Erythroblast (primary cell): Measurements from ENCODE around the gene TMED5.

Experiments
- GATA1 ChIP-seq: IDR thresholded peaks from 2 replicates; pipeline ENCODE4 v1.6.1; 2011; ENCODE audit warnings: low read depth, mild to moderate bottlenecking, control low read depth, low read length, moderate library complexity
- POLR2A ChIP-seq: IDR thresholded peaks from 2 replicates; pipeline ENCODE4 v1.6.1; 2011; ENCODE audit warnings: mild to moderate bottlenecking, low read length

- TF ChIP-seq POLR2A, result no peak
- TF ChIP-seq GATA1, result no peak
Observed at GRCh38 chr1:93167006-93167405, 13.2 kb downstream of the TMED5 start.
